Stimulated activated naive CD8-positive, alpha-beta T cell treated with anti-CD3 and anti-CD28 coated beads, Interleukin-15, amount 100 ng/mL, for 72 hours (primary cell): ENCODE results near the gene CADM3.

Experiments used
- ATAC-seq: fragments of 150-1000 bp; cut with Tn5 transposase; 2 replicates; pipeline ENCODE4 v1.10.0; 2021; ENCODE audit warnings: mild to moderate bottlenecking, moderate library complexity
- DNase-seq, 2 donors: peaks; one replicate each; pipeline ENCODE4 v3.0.0; 2021 to 2022
- H3K27ac Mint-ChIP-seq, 2 donors: one replicate each; pipeline ENCODE4 v1.8.0; 2022; ENCODE audit warnings: mild to moderate bottlenecking in 2 of 2, mixed read lengths in 2 of 2, moderate library complexity in 2 of 2
- H3K27me3 Mint-ChIP-seq: one replicate; pipeline ENCODE4 v1.8.0; 2022; ENCODE audit warnings: mixed read lengths
- H3K4me1 Mint-ChIP-seq: one replicate; pipeline ENCODE4 v1.8.0; 2022; ENCODE audit warnings: mild to moderate bottlenecking, mixed read lengths
- H3K4me3 Mint-ChIP-seq, 2 donors: one replicate each; pipeline ENCODE4 v1.8.0; 2022; ENCODE audit warnings: mild to moderate bottlenecking in 2 of 2, mixed read lengths in 2 of 2, moderate library complexity in 1 of 2
- H3K9me3 Mint-ChIP-seq, 2 donors: one replicate each; pipeline ENCODE4 v1.8.0; 2022; ENCODE audit warnings: mixed read lengths in 2 of 2

CADM3 gene

GRCh38 chr1:159208175-159208825, 36.9 kb downstream of the CADM3 start:
- peaks cover 42% of the 10 kb centered on the region for H3K4me1 Mint-ChIP-seq
- peaks cover 90% of the 10 kb centered on the region for H3K27me3 Mint-ChIP-seq
- no peak for ATAC-seq

GRCh38 chr1:159209061-159209460, 37.6 kb downstream of the CADM3 start:
- Mint-ChIP-seq H3K4me1 (peaks cover 40% of the 10 kb centered on the region), H3K4me3 (no peak overlapping the region), H3K9me3 (no peaks in the 10 kb centered on the region), H3K27me3 (peaks cover 95% of the 10 kb centered on the region), H3K27ac (no peak overlapping the region)
- ATAC-seq (no peak), DNase-seq (no peak)

More at GRCh38 chr1:159208175-159208825, 36.9 kb downstream of the CADM3 start:
- no peaks in the 10 kb centered on the region for H3K9me3 Mint-ChIP-seq
- no peak overlapping the region for H3K4me3 Mint-ChIP-seq
- no peak for DNase-seq
- H3K27ac Mint-ChIP-seq = no peak overlapping the region

- no peaks in the 10 kb centered on the region for H3K9me3 Mint-ChIP-seq
Measured at GRCh38 chr1:159211331-159212136, 40.1 kb downstream of the CADM3 start.

DNA sequence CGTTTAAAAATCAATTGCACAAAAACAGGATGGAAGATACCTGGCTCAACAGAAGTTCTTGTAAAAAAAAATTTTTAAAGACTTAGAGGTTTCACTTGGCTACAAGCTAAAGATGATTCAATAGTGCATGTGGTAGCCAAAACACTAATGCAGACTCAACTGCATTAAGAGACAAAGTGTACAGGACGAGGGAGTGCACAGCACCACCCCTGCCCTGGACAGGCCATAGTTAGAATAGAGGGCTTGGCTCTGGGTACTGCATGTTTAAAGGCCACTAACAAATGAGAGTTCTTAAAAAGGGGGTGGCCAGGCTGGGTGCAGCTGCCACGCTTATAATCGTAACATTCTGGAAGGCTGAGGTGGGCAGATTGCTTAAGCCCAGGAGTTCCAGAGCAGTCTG, 41.2 kb downstream of the CADM3 start:
- Mint-ChIP-seq H3K27me3 (peaks cover 82% of the 10 kb centered on the region), H3K9me3 (no peaks in the 10 kb centered on the region), H3K27ac (no peak overlapping the region), H3K4me3 (no peak overlapping the region), H3K4me1 (peaks cover 18% of the 10 kb centered on the region)
- ATAC-seq (no peak), DNase-seq (no peak)

More at GRCh38 chr1:159211331-159212136, 40.1 kb downstream of the CADM3 start:
- Mint-ChIP-seq H3K27me3 (peaks cover 85% of the 10 kb centered on the region), H3K4me1 (peaks cover 28% of the 10 kb centered on the region), H3K4me3 (no peak overlapping the region), H3K27ac (no peak overlapping the region)
- peak; percentile 68 for ATAC-seq
- DNase-seq = peak; percentile 52 to 53

- ATAC-seq (no peak), DNase-seq (peak; percentile 28 to 39)
- Mint-ChIP-seq H3K4me1 (peaks cover 6% of the 10 kb centered on the region), H3K4me3 (no peak overlapping the region), H3K27ac (no peak overlapping the region), H3K27me3 (peaks cover 68% of the 10 kb centered on the region), H3K9me3 (no peaks in the 10 kb centered on the region)
Measured at GRCh38 chr1:159214149-159214760, 42.8 kb downstream of the CADM3 start.

- Mint-ChIP-seq H3K27me3 (peaks cover 38% of the 10 kb centered on the region), H3K4me1 (no peaks in the 10 kb centered on the region), H3K4me3 (no peak overlapping the region), H3K9me3 (no peaks in the 10 kb centered on the region), H3K27ac (no peak overlapping the region)
- ATAC-seq = no peak
- no peak for DNase-seq
Measured at GRCh38 chr1:159218649-159219636, 47.5 kb downstream of the CADM3 start.

DNA sequence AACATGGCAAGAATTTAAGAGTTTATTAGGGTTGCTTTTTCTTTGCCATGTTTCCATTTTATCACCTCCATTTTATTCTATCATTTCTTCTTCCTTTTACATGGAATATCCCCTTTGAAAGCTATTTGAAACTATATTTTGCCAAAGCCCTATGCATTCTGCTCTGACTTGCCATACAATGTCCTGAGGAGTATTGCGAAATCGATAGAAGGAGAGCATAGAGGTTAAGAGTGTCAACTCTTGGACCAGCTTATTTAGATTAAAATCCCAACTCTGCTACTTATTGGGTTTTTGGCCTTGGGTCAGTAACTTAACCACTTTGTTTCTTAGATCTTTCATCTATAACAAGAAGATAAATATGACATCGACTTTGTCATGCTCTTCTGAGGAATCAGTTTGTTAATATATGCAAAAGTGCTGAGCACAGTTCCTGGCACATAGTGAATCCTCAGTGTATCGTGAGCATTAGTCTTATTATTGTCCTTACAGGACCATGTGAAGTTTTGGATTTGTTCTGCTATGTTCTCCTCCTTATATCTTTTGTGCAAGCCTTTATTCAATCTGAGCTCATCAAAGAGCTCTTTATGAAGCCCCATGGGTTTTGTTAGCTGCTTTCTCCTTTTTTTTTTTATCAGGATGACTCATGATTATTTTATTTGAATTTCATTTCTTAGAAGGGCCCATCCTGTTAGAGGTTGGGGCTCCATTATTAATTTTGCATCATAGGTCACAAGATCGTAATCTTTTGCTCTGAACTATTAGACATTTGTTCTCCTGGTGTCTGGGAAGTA, 50.9 kb downstream of the CADM3 start:
- Mint-ChIP-seq H3K4me3 (no peak overlapping the region), H3K27ac (no peak overlapping the region), H3K27me3 (peaks cover 39% of the 10 kb centered on the region), H3K4me1 (no peaks in the 10 kb centered on the region), H3K9me3 (no peaks in the 10 kb centered on the region)
- ATAC-seq = no peak
- no peak for DNase-seq

- no peak for ATAC-seq
- no peak overlapping the region for H3K27ac Mint-ChIP-seq
- H3K9me3 Mint-ChIP-seq = no peaks in the 10 kb centered on the region
- no peak overlapping the region for H3K4me3 Mint-ChIP-seq
- H3K4me1 Mint-ChIP-seq = no peaks in the 10 kb centered on the region
- no peak for DNase-seq
- peaks cover 33% of the 10 kb centered on the region for H3K27me3 Mint-ChIP-seq
Measured at GRCh38 chr1:159223004-159223403, 51.6 kb downstream of the CADM3 start.

- no peak for ATAC-seq
- Mint-ChIP-seq H3K4me3 (no peak overlapping the region), H3K4me1 (no peaks in the 10 kb centered on the region), H3K27ac (no peak overlapping the region), H3K27me3 (peaks cover 22% of the 10 kb centered on the region), H3K9me3 (no peaks in the 10 kb centered on the region)
- DNase-seq = no peak
Measured at GRCh38 chr1:159228554-159228953, 57.1 kb downstream of the CADM3 start.

- no peak for DNase-seq
- ATAC-seq = no peak
Measured at GRCh38 chr1:159229260-159229885, 58.0 kb downstream of the CADM3 start.

DNA sequence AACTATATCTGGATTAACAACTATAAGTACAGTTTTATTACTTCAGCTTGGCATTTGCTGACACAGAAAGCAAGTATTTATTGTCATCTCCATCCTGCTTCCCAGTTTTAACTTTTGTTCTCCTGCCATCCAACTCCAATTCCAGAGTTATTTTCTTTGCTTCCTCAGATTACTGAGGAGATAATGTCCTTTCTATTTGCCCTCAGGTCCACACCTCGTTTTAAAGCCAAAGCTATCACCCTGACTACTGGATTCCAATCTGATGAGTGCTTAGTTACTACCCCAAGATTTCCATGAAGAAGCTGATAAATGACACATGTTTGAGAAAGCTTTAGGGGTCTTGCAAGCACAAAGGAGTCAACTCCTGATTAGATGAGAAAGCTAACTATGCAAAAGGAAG, 58.5 kb downstream of the CADM3 start:
- DNase-seq = no peak
- H3K27ac Mint-ChIP-seq = no peak overlapping the region
- no peaks in the 10 kb centered on the region for H3K9me3 Mint-ChIP-seq
- no peaks in the 10 kb centered on the region for H3K4me1 Mint-ChIP-seq
- H3K4me3 Mint-ChIP-seq = no peak overlapping the region
- peaks cover 13% of the 10 kb centered on the region for H3K27me3 Mint-ChIP-seq
- ATAC-seq = no peak

More at GRCh38 chr1:159229260-159229885, 58.0 kb downstream of the CADM3 start:
- no peak overlapping the region for H3K27ac Mint-ChIP-seq
- no peaks in the 10 kb centered on the region for H3K4me1 Mint-ChIP-seq
- H3K27me3 Mint-ChIP-seq = peaks cover 15% of the 10 kb centered on the region
- H3K9me3 Mint-ChIP-seq = no peaks in the 10 kb centered on the region
- H3K4me3 Mint-ChIP-seq = no peak overlapping the region

DNA sequence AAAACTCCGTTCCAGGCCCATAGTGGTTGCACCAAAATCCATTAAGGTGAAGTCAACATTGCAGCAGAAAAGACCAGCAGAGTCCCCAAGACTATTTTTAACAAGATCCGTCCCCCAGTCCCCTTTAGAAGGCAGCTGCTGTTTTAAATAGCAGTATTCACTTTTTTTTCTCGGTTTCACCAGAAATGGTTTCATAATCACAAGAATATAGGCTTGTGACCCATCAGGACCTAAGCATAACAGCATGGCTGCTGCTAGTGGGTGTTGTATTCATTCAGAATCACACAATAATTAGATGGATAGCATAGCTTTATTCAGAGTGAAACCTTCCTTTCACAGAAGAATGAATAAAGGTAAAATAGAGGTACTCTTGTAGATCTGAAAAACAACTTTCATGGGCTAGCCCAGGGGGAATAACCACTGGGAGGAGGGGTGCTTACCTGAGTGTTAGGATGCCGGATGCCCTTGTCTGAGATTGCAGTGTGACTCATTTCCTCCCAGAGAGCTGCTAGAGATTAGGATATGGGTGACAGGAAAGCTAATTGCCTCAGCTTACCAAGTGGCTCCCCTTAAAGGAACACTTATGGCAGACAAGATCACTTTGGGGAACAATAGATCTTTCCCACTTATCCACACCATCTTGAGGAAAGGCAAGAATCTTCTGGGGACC, 68.3 kb downstream of the CADM3 start:
- Mint-ChIP-seq H3K4me1 (peaks cover 14% of the 10 kb centered on the region), H3K27ac (no peak overlapping the region), H3K4me3 (no peak overlapping the region), H3K27me3 (peaks cover 22% of the 10 kb centered on the region), H3K9me3 (no peaks in the 10 kb centered on the region)
- ATAC-seq = peak; percentile 74
- no peak for DNase-seq

DNA sequence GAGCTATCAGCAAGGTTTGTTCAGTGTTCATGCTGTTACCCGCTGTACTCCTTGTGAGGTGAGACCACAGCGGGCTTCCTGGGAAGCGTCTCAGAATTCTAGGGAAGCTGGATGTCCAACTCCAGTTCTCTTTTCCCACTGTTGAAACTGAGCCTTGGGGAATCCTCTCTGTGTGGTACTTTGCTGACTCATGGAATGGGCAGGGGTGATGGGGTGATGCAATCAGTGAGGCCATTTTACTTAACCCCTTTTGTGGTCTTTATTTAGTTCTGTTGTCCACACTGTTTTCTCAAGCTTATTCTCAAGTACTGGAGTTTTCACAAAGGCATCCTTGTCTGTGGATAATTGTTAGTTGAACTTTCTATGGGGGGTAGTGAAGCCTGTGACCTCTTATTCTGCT, 75.9 kb downstream of the CADM3 start:
- Mint-ChIP-seq H3K27me3 (peaks cover 55% of the 10 kb centered on the region), H3K9me3 (no peaks in the 10 kb centered on the region), H3K4me1 (no peaks in the 10 kb centered on the region), H3K27ac (no peak overlapping the region), H3K4me3 (no peak overlapping the region)
- DNase-seq = no peak
- ATAC-seq = no peak

- no peaks in the 10 kb centered on the region for H3K4me1 Mint-ChIP-seq
- ATAC-seq = no peak
Measured at GRCh38 chr1:159248311-159248710, 76.9 kb downstream of the CADM3 start.

More at GRCh38 chr1:159248311-159248710, 76.9 kb downstream of the CADM3 start:
- Mint-ChIP-seq H3K4me3 (no peak overlapping the region), H3K27me3 (peaks cover 66% of the 10 kb centered on the region), H3K27ac (peak overlapping the region in 1 of 2 donors; percentile 16), H3K9me3 (no peaks in the 10 kb centered on the region)
- DNase-seq = no peak
